Gastrocnemius medialis (tissue), 4 donors: ENCODE results near the gene METTL16.
"Not testable (repeated sequence)": the region's sequence is repeated elsewhere in the genome, so short reads cannot be mapped to it uniquely, and the experiment has no call there.

Experiments
- CTCF ChIP-seq, 5 experiments: fragments of 450-650 bp in 3 of 5; fragments of 200-600 bp in 2 of 5; sonication (generic) in 2 of 5; IDR thresholded peaks in 4 of 5; conservative IDR thresholded peaks in 1 of 5; 1 replicate in 4 of 5; 2 replicates in 1 of 5; pipeline ENCODE4 v1.5.1; 2016 to 2019; ENCODE audit warnings: antibody characterized with exemption in 5 of 5, mild to moderate bottlenecking in 3 of 5, moderate library complexity in 3 of 5
- POLR2A ChIP-seq, 2 donors: fragments of 450-650 bp; IDR thresholded peaks; one replicate each; pipeline ENCODE4 v1.6.1; 2017; ENCODE audit warnings: antibody characterized with exemption in 2 of 2, mild to moderate bottlenecking in 2 of 2, moderate library complexity in 2 of 2

- TF ChIP-seq CTCF (IDR thresholded peaks at IDR 0.05 in 4 of 5, conservative IDR thresholded peaks at IDR 0.05 in 1 of 5); POLR2A (IDR thresholded peaks at IDR 0.05): not testable (repeated sequence)
These were observed 64.2 kb downstream of the METTL16 start for GRCh38 chr17:2447479-2447878.
